NCI-H1436 (cell line): ENCODE measurements around the gene KRTAP10-8.
"Not testable (repeated sequence)": the region's sequence is repeated elsewhere in the genome, so short reads cannot be mapped to it uniquely, and the experiment has no call there.

ENCODE experiments used
- DNase-seq: peaks from one replicate; lab custom pipeline; 2025; lab: John Stamatoyannopoulos, UW

The KRTAP10-8 gene

GRCh38 chr21:44599264-44600029 is 12.4 kb upstream of the KRTAP10-8 start:
- no peak for DNase-seq

GRCh38 chr21:44600118-44600978 is 11.5 kb upstream of the KRTAP10-8 start, which contains the start of gene KRTAP10-7:
KRTAP10-7 (plus strand) TSS chr21:44600597; CDS start chr21:44600622, 25 bp downstream.
- not testable (repeated sequence) for DNase-seq

GRCh38 chr21:44601091-44601490 is 10.8 kb upstream of the KRTAP10-8 start:
- not testable (repeated sequence) for DNase-seq

GRCh38 chr21:44601596-44602462 is 10.1 kb upstream of the KRTAP10-8 start:
- no peak for DNase-seq

GRCh38 chr21:44602463-44602850 is 9.4 kb upstream of the KRTAP10-8 start:
- DNase-seq: no peak

- no peak for DNase-seq
Measured at GRCh38 chr21:44603109-44603875, 8.6 kb upstream of the KRTAP10-8 start.

- no peak for DNase-seq
Measured at GRCh38 chr21:44603911-44604310, 8.0 kb upstream of the KRTAP10-8 start.

- DNase-seq: no peak
Measured at GRCh38 chr21:44606495-44606894, 5.4 kb upstream of the KRTAP10-8 start.

GRCh38 chr21:44609193-44609592 is 2.7 kb upstream of the KRTAP10-8 start:
- no peak for DNase-seq

- not testable (repeated sequence) for DNase-seq
Measured at GRCh38 chr21:44610157-44610843, 1.6 kb upstream of the KRTAP10-8 start.

GRCh38 chr21:44611551-44611950 is 328 bp upstream of the KRTAP10-8 start:
- no peak for DNase-seq

- DNase-seq: no peak
Measured at GRCh38 chr21:44612669-44613229, 870 bp downstream of the KRTAP10-8 start.

- DNase-seq: no peak
Measured at GRCh38 chr21:44613386-44614155, 1.7 kb downstream of the KRTAP10-8 start.

GRCh38 chr21:44614161-44614631 is 2.3 kb downstream of the KRTAP10-8 start:
- no peak for DNase-seq

GRCh38 chr21:44614961-44615391 is 3.1 kb downstream of the KRTAP10-8 start:
- no peak for DNase-seq

GRCh38 chr21:44615466-44615865 is 3.6 kb downstream of the KRTAP10-8 start:
- DNase-seq: no peak

GRCh38 chr21:44615911-44616590 is 4.2 kb downstream of the KRTAP10-8 start:
- DNase-seq: no peak

GRCh38 chr21:44616591-44616926 is 4.7 kb downstream of the KRTAP10-8 start:
- no peak for DNase-seq

- no peak for DNase-seq
Measured at GRCh38 chr21:44617071-44617501, 5.2 kb downstream of the KRTAP10-8 start.
